Peyer's patch (tissue), 4 donors: ENCODE data around the gene SPTSSB. TPM values are rescaled to one million over a fixed set of nuclear protein-coding genes. Genes with fewer than 3 reads are reported as not detected.

Source experiments
- DNase-seq, 3 donors: peaks; one replicate each; pipeline ENCODE4 v3.0.0-alpha.2; 2017 to 2019
- H3K27ac ChIP-seq, 4 donors: fragments of 200-600 bp; sonication (generic); one replicate each; pipeline ENCODE4 v1.5.1; 2016 to 2019
- H3K27me3 ChIP-seq, 2 donors: fragments of 200-600 bp; sonication (generic); one replicate each; pipeline ENCODE4 v1.5.1; 2019
- H3K36me3 ChIP-seq, 3 donors: fragments of 200-600 bp; sonication (generic); one replicate each; pipeline ENCODE4 v1.5.1; 2016 to 2019
- H3K4me1 ChIP-seq, 4 donors: fragments of 200-600 bp; sonication (generic); one replicate each; pipeline ENCODE4 v1.5.1; 2016 to 2019
- H3K4me3 ChIP-seq, 4 donors: fragments of 200-600 bp; sonication (generic); 1 replicate in 3 of 4; 2 replicates in 1 of 4; pipeline ENCODE4 v1.5.1; 2016 to 2019; ENCODE audit warnings: mild to moderate bottlenecking in 1 of 4
- H3K9me3 ChIP-seq, 4 donors: fragments of 200-600 bp; sonication (generic); one replicate each; pipeline ENCODE4 v1.5.1; 2016 to 2019; ENCODE audit warnings: mild to moderate bottlenecking in 1 of 4
- CTCF ChIP-seq, 6 experiments: fragments of 450-650 bp in 4 of 6; fragments of 200-600 bp in 2 of 6; sonication (generic) in 1 of 6; IDR thresholded peaks; one replicate each; pipeline ENCODE4 v1.5.1; 2017 to 2019; ENCODE audit warnings: antibody characterized with exemption in 6 of 6, mild to moderate bottlenecking in 3 of 6, moderate library complexity in 1 of 6
- POLR2A ChIP-seq, 2 donors: fragments of 450-650 bp; IDR thresholded peaks; one replicate each; pipeline ENCODE4 v1.5.1; 2017; ENCODE audit warnings: antibody characterized with exemption in 2 of 2, mild to moderate bottlenecking in 2 of 2, moderate library complexity in 2 of 2
- total RNA-seq, 4 donors: library from RNA; depleted of rRNA; stranded (reverse); fragments of >200 nt; gene quantifications; one replicate each; pipeline ENCODE4 v1.1.0, GENCODE V29; 2016

The SPTSSB gene
- total RNA-seq, 4 donors from 2014 or later: not detected

- Histone ChIP-seq H3K4me1 (no peaks in the 10 kb centered on the region), H3K36me3 (no peaks in the 10 kb centered on the region), H3K9me3 (no peaks in the 10 kb centered on the region), H3K27ac (no peak overlapping the region), H3K27me3 (no peaks in the 10 kb centered on the region), H3K4me3 (no peak overlapping the region)
- DNase-seq: no peak
- TF ChIP-seq CTCF (IDR thresholded peaks at IDR 0.05) (no peak), POLR2A (IDR thresholded peaks at IDR 0.05) (no peak)
These were observed 42.5 kb upstream of the SPTSSB start for GRCh38 chr3:161413855-161414210.

- no peak overlapping the region for H3K27ac ChIP-seq
These were observed 42.0 kb upstream of the SPTSSB start for GRCh38 chr3:161413127-161413854.

GRCh38 chr3:161412123-161412522, 40.8 kb upstream of the SPTSSB start:
- DNase-seq: no peak
- no peak for TF ChIP-seq POLR2A (IDR thresholded peaks at IDR 0.05)
- no peak for TF ChIP-seq CTCF (IDR thresholded peaks at IDR 0.05)
- no peaks in the 10 kb centered on the region for H3K36me3 ChIP-seq
- H3K9me3 ChIP-seq: no peaks in the 10 kb centered on the region
- no peak overlapping the region for H3K4me3 ChIP-seq
- no peak overlapping the region for H3K27ac ChIP-seq
- no peaks in the 10 kb centered on the region for H3K4me1 ChIP-seq
- no peaks in the 10 kb centered on the region for H3K27me3 ChIP-seq

More at GRCh38 chr3:161413127-161413854, 42.0 kb upstream of the SPTSSB start:
- H3K4me1 ChIP-seq: no peaks in the 10 kb centered on the region
- no peak for DNase-seq
- no peaks in the 10 kb centered on the region for H3K9me3 ChIP-seq
- H3K36me3 ChIP-seq: no peaks in the 10 kb centered on the region
- no peaks in the 10 kb centered on the region for H3K27me3 ChIP-seq
- TF ChIP-seq POLR2A (IDR thresholded peaks at IDR 0.05): no peak
- TF ChIP-seq CTCF (IDR thresholded peaks at IDR 0.05): no peak
- no peak overlapping the region for H3K4me3 ChIP-seq

GRCh38 chr3:161409858-161410257, 38.5 kb upstream of the SPTSSB start:
- H3K9me3 ChIP-seq: no peaks in the 10 kb centered on the region
- no peak for DNase-seq
- no peak overlapping the region for H3K4me3 ChIP-seq
- no peaks in the 10 kb centered on the region for H3K4me1 ChIP-seq
- no peaks in the 10 kb centered on the region for H3K36me3 ChIP-seq
- TF ChIP-seq CTCF (IDR thresholded peaks at IDR 0.05) (no peak), POLR2A (IDR thresholded peaks at IDR 0.05) (no peak)
- H3K27me3 ChIP-seq: no peaks in the 10 kb centered on the region
- H3K27ac ChIP-seq: no peak overlapping the region

GRCh38 chr3:161409069-161409468, 37.8 kb upstream of the SPTSSB start:
- Histone ChIP-seq H3K36me3 (no peaks in the 10 kb centered on the region), H3K27ac (no peak overlapping the region), H3K4me1 (no peaks in the 10 kb centered on the region), H3K9me3 (no peaks in the 10 kb centered on the region), H3K27me3 (no peaks in the 10 kb centered on the region), H3K4me3 (no peak overlapping the region)
- no peak for DNase-seq
- TF ChIP-seq POLR2A (IDR thresholded peaks at IDR 0.05) (no peak), CTCF (IDR thresholded peaks at IDR 0.05) (peak in 4 of 6 experiments; percentile 17 to 37 (median 37))
